ENCODE data around the gene ME3. TPM values are rescaled to one million over a fixed set of nuclear protein-coding genes. Genes with fewer than 3 reads are reported as not detected.

Gene ME3
- total RNA-seq, 1 experiment from 2014 or later: 0.30 TPM

- no peak overlapping the region for H3K27ac ChIP-seq (ENCODE audit: low read depth, low read length)
- intact Hi-C loops (cut with micrococcal nuclease): loop anchor here (5.0 kb wide), 1 partner anchor 99 kb away; no protein-coding TSS in a partner anchor
- RAD21 ChIA-PET (ENCODE audit: low non-redundant PET in 1 of 2, low total read pairs in 2 of 2, uncharacterized antibody in 2 of 2, unreplicated experiment in 2 of 2): no interaction called here
- H4K20me1 ChIP-seq (ENCODE audit: insufficient read depth): no peaks in the 10 kb centered on the region
- no peaks in the 10 kb centered on the region for H3K9me3 ChIP-seq (ENCODE audit: control insufficient read depth in 1 of 2, insufficient read depth in 1 of 2, low read depth in 1 of 2, low read length in 2 of 2)
- BruUV-seq (replicated peaks): no TSS peak
- no peaks in the 10 kb centered on the region for H3K9me2 ChIP-seq (ENCODE audit: insufficient read depth)
- CTCF ChIA-PET: no interaction called here
- no peaks in the 10 kb centered on the region for H3K36me3 ChIP-seq (ENCODE audit: control insufficient read depth in 1 of 2, insufficient read depth in 2 of 2, low read length in 2 of 2)
- POLR2A ChIA-PET: no interaction called here
- H3K4me2 ChIP-seq (ENCODE audit: low read length): no peak overlapping the region
- peaks cover 6 to 20% of the 10 kb centered on the region in 2 experiments; a peak in 2 of 4 replicates for H3K4me1 ChIP-seq (ENCODE audit: control insufficient read depth in 1 of 2, insufficient read depth in 2 of 2, low read length in 2 of 2)
- no peak for TF ChIP-seq EZH2phosphoT487 (IDR thresholded peaks at IDR 0.05; ENCODE audit: borderline replicate concordance)
- TF ChIP-seq FOSL1 (IDR thresholded peaks at IDR 0.05; ENCODE audit: low read depth): no peak
- no peak for TF ChIP-seq SIN3A (IDR thresholded peaks at IDR 0.05; ENCODE audit: low read depth)
- TF ChIP-seq YY1 (IDR thresholded peaks at IDR 0.05; ENCODE audit: extremely low read depth, insufficient replicate concordance, low read depth, low read length): no peak
- TF ChIP-seq ZBTB33 (IDR thresholded peaks at IDR 0.05; ENCODE audit: extremely low read depth, insufficient replicate concordance, low read length): no peak
- TF ChIP-seq, protein P1, sequence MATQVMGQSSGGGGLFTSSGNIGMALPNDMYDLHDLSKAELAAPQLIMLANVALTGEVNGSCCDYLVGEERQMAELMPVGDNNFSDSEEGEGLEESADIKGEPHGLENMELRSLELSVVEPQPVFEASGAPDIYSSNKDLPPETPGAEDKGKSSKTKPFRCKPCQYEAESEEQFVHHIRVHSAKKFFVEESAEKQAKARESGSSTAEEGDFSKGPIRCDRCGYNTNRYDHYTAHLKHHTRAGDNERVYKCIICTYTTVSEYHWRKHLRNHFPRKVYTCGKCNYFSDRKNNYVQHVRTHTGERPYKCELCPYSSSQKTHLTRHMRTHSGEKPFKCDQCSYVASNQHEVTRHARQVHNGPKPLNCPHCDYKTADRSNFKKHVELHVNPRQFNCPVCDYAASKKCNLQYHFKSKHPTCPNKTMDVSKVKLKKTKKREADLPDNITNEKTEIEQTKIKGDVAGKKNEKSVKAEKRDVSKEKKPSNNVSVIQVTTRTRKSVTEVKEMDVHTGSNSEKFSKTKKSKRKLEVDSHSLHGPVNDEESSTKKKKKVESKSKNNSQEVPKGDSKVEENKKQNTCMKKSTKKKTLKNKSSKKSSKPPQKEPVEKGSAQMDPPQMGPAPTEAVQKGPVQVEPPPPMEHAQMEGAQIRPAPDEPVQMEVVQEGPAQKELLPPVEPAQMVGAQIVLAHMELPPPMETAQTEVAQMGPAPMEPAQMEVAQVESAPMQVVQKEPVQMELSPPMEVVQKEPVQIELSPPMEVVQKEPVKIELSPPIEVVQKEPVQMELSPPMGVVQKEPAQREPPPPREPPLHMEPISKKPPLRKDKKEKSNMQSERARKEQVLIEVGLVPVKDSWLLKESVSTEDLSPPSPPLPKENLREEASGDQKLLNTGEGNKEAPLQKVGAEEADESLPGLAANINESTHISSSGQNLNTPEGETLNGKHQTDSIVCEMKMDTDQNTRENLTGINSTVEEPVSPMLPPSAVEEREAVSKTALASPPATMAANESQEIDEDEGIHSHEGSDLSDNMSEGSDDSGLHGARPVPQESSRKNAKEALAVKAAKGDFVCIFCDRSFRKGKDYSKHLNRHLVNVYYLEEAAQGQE (IDR thresholded peaks at IDR 0.05; ENCODE audit: low read depth): no peak
- no peak for TF ChIP-seq ZFX (IDR thresholded peaks at IDR 0.05)
- no peak for TF ChIP-seq TCF7L2 (IDR thresholded peaks at IDR 0.05; ENCODE audit: borderline replicate concordance, extremely low read depth, insufficient read depth, insufficient read length)
- no peak for TF ChIP-seq SP1 (IDR thresholded peaks at IDR 0.05; ENCODE audit: low read depth)
- no peaks in the 10 kb centered on the region for H3K79me2 ChIP-seq (ENCODE audit: insufficient read depth, low read length)
- no peak overlapping the region for H3K4me3 ChIP-seq (replicated peaks in 1 of 2; ENCODE audit: low read depth in 1 of 2, low read length in 2 of 2)
- no peak overlapping the region for H3K9ac ChIP-seq (ENCODE audit: low read length)
- H3K27me3 ChIP-seq (ENCODE audit: insufficient read depth, low read length): no peaks in the 10 kb centered on the region
- ATAC-seq: no peak
- no peak for DNase-seq (ENCODE audit: low read depth, low spot score)
- H2AFZ ChIP-seq (ENCODE audit: low read depth, low read length, poor library complexity, severe bottlenecking): no peak overlapping the region
These were observed 194.1 kb downstream of the ME3 start for GRCh38 chr11:86478348-86478747.

Measured in HCT116 (cell line).